NB4 (cell line): ENCODE data around the gene BPHL.

Source experiments
- CTCF ChIP-seq: IDR thresholded peaks from one replicate; pipeline ENCODE4 v1.5.1; 2012; ENCODE audit warnings: low read depth, low read length
- MAX ChIP-seq: IDR thresholded peaks from 2 replicates; pipeline ENCODE4 v1.6.1; 2011; ENCODE audit warnings: low read depth, low read length
- POLR2A ChIP-seq: IDR thresholded peaks from 2 replicates; pipeline ENCODE4 v1.6.1; 2011; ENCODE audit warnings: mild to moderate bottlenecking; ENCODE audit not compliant: insufficient read length; ENCODE audit errors: extremely low read depth

DNA sequence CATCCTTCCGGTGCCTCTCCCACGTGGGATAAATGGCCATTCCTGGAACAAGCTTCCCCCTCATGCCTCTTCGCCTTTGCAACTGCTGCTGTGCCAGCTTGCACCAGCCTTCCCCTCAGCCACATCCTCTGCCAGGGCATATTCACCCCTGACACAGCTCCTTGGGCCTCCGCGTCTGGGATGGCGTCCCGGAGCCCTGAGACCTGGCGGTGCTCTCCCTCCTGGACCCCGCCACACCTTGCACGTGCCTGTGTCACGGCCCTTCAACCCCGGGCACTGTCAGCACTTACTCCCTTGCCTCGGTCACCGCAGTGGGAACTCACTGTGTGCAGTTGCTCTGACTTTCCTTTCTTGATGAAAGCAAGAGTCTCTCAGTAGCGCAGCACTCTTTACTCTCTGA is 13.2 kb downstream of the BPHL start:
- TF ChIP-seq CTCF = no peak
- no peak for TF ChIP-seq POLR2A
- no peak for TF ChIP-seq MAX
